Osteocyte (in vitro differentiated cells): ENCODE results near the gene LIMCH1. TPM values are rescaled to one million over a fixed set of nuclear protein-coding genes. Genes with fewer than 3 reads are reported as not detected.

Experiments used
- DNase-seq: peaks from one replicate; pipeline ENCODE4 v3.0.0; 2021; ENCODE audit warnings: mixed read lengths; ENCODE audit not compliant: unreplicated experiment; ENCODE audit errors: extremely low spot score
- H3K27ac Mint-ChIP-seq: one replicate; pipeline ENCODE4 v1.8.0; 2021; ENCODE audit warnings: mild to moderate bottlenecking, mixed read lengths; ENCODE audit not compliant: unreplicated experiment
- H3K27me3 Mint-ChIP-seq: one replicate; pipeline ENCODE4 v1.8.0; 2021; ENCODE audit warnings: mixed read lengths; ENCODE audit not compliant: unreplicated experiment
- H3K36me3 Mint-ChIP-seq: one replicate; pipeline ENCODE4 v1.8.0; 2021; ENCODE audit warnings: mixed read lengths; ENCODE audit not compliant: unreplicated experiment
- H3K4me1 Mint-ChIP-seq: one replicate; pipeline ENCODE4 v1.8.0; 2021; ENCODE audit warnings: mixed read lengths; ENCODE audit not compliant: unreplicated experiment
- H3K4me3 Mint-ChIP-seq: one replicate; pipeline ENCODE4 v1.8.0; 2021; ENCODE audit warnings: mild to moderate bottlenecking, moderate library complexity, mixed read lengths; ENCODE audit not compliant: unreplicated experiment
- H3K9me3 Mint-ChIP-seq: one replicate; pipeline ENCODE4 v1.8.0; 2021; ENCODE audit warnings: mixed read lengths; ENCODE audit not compliant: unreplicated experiment
- CTCF ChIP-seq: fragments of 200-600 bp; sonication (generic); IDR thresholded peaks from 2 replicates; pipeline ENCODE4 v1.5.0; 2021; ENCODE audit warnings: antibody characterized with exemption, mild to moderate bottlenecking, moderate library complexity
- total RNA-seq: library from RNA; stranded (reverse); gene quantifications from 2 replicates; pipeline ENCODE4 v1.2.1, GENCODE V29; 2021

LIMCH1 gene
- total RNA-seq, 1 donor from 2014 or later: 0.43 TPM

- TF ChIP-seq CTCF: no peak
- peaks cover 25% of the 10 kb centered on the region for H3K27me3 Mint-ChIP-seq
These were observed 120.2 kb downstream of the LIMCH1 start for GRCh38 chr4:41658163-41658562.

GRCh38 chr4:41660352-41660751, 122.4 kb downstream of the LIMCH1 start:
- Mint-ChIP-seq H3K4me1 (no peaks in the 10 kb centered on the region), H3K27ac (no peak overlapping the region)

More at GRCh38 chr4:41658163-41658562, 120.2 kb downstream of the LIMCH1 start:
- no peaks in the 10 kb centered on the region for H3K36me3 Mint-ChIP-seq
- no peaks in the 10 kb centered on the region for H3K9me3 Mint-ChIP-seq
- no peak overlapping the region for H3K4me3 Mint-ChIP-seq
- H3K4me1 Mint-ChIP-seq: no peaks in the 10 kb centered on the region
- H3K27ac Mint-ChIP-seq: no peak overlapping the region
- no peak for DNase-seq

GRCh38 chr4:41661442-41662076, 123.6 kb downstream of the LIMCH1 start:
- H3K27me3 Mint-ChIP-seq: peaks cover 32% of the 10 kb centered on the region
- H3K9me3 Mint-ChIP-seq: no peaks in the 10 kb centered on the region
- no peaks in the 10 kb centered on the region for H3K4me1 Mint-ChIP-seq
- no peak overlapping the region for H3K4me3 Mint-ChIP-seq
- TF ChIP-seq CTCF: peak; percentile 97
- no peaks in the 10 kb centered on the region for H3K36me3 Mint-ChIP-seq
- DNase-seq: no peak
- H3K27ac Mint-ChIP-seq: no peak overlapping the region

More at GRCh38 chr4:41660352-41660751, 122.4 kb downstream of the LIMCH1 start:
- H3K27me3 Mint-ChIP-seq: peaks cover 30% of the 10 kb centered on the region
- DNase-seq: no peak
- no peak for TF ChIP-seq CTCF
- H3K9me3 Mint-ChIP-seq: no peaks in the 10 kb centered on the region
- H3K36me3 Mint-ChIP-seq: no peaks in the 10 kb centered on the region
- no peak overlapping the region for H3K4me3 Mint-ChIP-seq

GRCh38 chr4:41665636-41666207, 127.8 kb downstream of the LIMCH1 start:
- H3K4me3 Mint-ChIP-seq: no peak overlapping the region
- no peak for DNase-seq
- H3K9me3 Mint-ChIP-seq: no peaks in the 10 kb centered on the region

More at GRCh38 chr4:41665636-41666207, 127.8 kb downstream of the LIMCH1 start:
- no peak for TF ChIP-seq CTCF
- Mint-ChIP-seq H3K4me1 (no peaks in the 10 kb centered on the region), H3K27ac (no peak overlapping the region), H3K36me3 (no peaks in the 10 kb centered on the region), H3K27me3 (peaks cover 39% of the 10 kb centered on the region)
